ENCODE results near the gene LEFTY2.

GRCh38 chr1:225974454-225974853 is 33.4 kb upstream of the LEFTY2 start:
- TF ChIP-seq POLR2A (IDR thresholded peaks at IDR 0.05) (no peak), POLR2AphosphoS5 (IDR thresholded peaks at IDR 0.05; ENCODE audit: insufficient read depth in 1 of 2, low read depth in 1 of 2) (no peak)
